Thymus (tissue), 11 donors: ENCODE measurements around the gene GNG13. TPM values are rescaled to one million over a fixed set of nuclear protein-coding genes. Genes with fewer than 3 reads are reported as not detected.
"Not testable (repeated sequence)": the region's sequence is repeated elsewhere in the genome, so short reads cannot be mapped to it uniquely, and the experiment has no call there.

Experiments used
- DNase-seq, 9 donors: peaks; one replicate each; pipeline ENCODE4 v3.0.0-alpha.2; 2013; ENCODE audit warnings: low spot score in 9 of 9, low read depth in 6 of 9, missing footprints in 1 of 9
- H3K27ac ChIP-seq, 2 donors: one replicate each; pipeline ENCODE4 v1.5.1; 2013; ENCODE audit warnings: control low read depth in 1 of 2, low read depth in 1 of 2, low read length in 1 of 2, mild to moderate bottlenecking in 1 of 2, moderate library complexity in 1 of 2
- H3K27me3 ChIP-seq, 2 donors: one replicate each; pipeline ENCODE4 v1.5.1; 2013; ENCODE audit warnings: low read length in 1 of 2; ENCODE audit not compliant: control insufficient read depth in 2 of 2, insufficient read depth in 1 of 2
- H3K36me3 ChIP-seq, 2 donors: one replicate each; pipeline ENCODE4 v1.5.1; 2013; ENCODE audit warnings: low read length in 1 of 2, mild to moderate bottlenecking in 1 of 2, moderate library complexity in 1 of 2; ENCODE audit not compliant: control insufficient read depth in 2 of 2, insufficient read depth in 2 of 2
- H3K4me1 ChIP-seq, 2 donors: one replicate each; pipeline ENCODE4 v1.5.1; 2013; ENCODE audit warnings: low read length in 2 of 2; ENCODE audit not compliant: control insufficient read depth in 2 of 2, insufficient read depth in 2 of 2
- H3K4me3 ChIP-seq, 2 donors: one replicate each; pipeline ENCODE4 v1.5.1; 2013; ENCODE audit warnings: low read length in 2 of 2, control low read depth in 1 of 2, mild to moderate bottlenecking in 1 of 2
- H3K9me3 ChIP-seq, 2 donors: one replicate each; pipeline ENCODE4 v1.5.1; 2013; ENCODE audit warnings: low read length in 1 of 2, mild to moderate bottlenecking in 1 of 2; ENCODE audit not compliant: control insufficient read depth in 2 of 2, insufficient read depth in 1 of 2
- WGBS: extraction: QIAGEN DNeasy Blood & Tissue Kit; methylation state at CpG from one replicate; pipeline ENCODE4 v1.1.7; 2013; 5-methylcytosine and 5-hydroxymethylcytosine counted together
- polyA plus RNA-seq: library from polyadenylated mRNA; stranded (reverse); fragments of 200-250 nt; gene quantifications from one replicate; pipeline ENCODE4 v1.2.3, GENCODE V29; 2013
- total RNA-seq: library from RNA; stranded (reverse); fragments of 120-200 nt; gene quantifications from one replicate; pipeline ENCODE4 v1.2.4, GENCODE V29; 2013
- donor health status: healthy.

The GNG13 gene
- total and polyA plus RNA-seq, 2 donors, result 0.55 TPM; not detected in 1

- Histone ChIP-seq H3K4me3 (no peak overlapping the region), H3K36me3 (peaks cover 0 to 1% of the 10 kb centered on the region in 2 donors), H3K9me3 (no peaks in the 10 kb centered on the region), H3K27me3 (peaks cover 0 to 35% of the 10 kb centered on the region in 2 donors), H3K4me1 (no peaks in the 10 kb centered on the region), H3K27ac (no peak overlapping the region)
- 87% methylated on average over 13 of the region's 13 CpGs for WGBS
- DNase-seq, result no peak
These were observed 21.0 kb downstream of the GNG13 start for GRCh38 chr16:779561-779960.

- 88% methylated on average over 6 of the region's 6 CpGs for whole genome bisulfite sequencing
- DNase-seq, result no peak
- H3K27me3 ChIP-seq, result peaks cover 0 to 35% of the 10 kb centered on the region in 2 donors
- no peak overlapping the region for H3K27ac ChIP-seq
- H3K36me3 ChIP-seq, result no peaks in the 10 kb centered on the region
- H3K4me3 ChIP-seq, result no peak overlapping the region
- no peaks in the 10 kb centered on the region for H3K4me1 ChIP-seq
- no peaks in the 10 kb centered on the region for H3K9me3 ChIP-seq
These were observed 21.5 kb downstream of the GNG13 start for GRCh38 chr16:778909-779527.

DNA sequence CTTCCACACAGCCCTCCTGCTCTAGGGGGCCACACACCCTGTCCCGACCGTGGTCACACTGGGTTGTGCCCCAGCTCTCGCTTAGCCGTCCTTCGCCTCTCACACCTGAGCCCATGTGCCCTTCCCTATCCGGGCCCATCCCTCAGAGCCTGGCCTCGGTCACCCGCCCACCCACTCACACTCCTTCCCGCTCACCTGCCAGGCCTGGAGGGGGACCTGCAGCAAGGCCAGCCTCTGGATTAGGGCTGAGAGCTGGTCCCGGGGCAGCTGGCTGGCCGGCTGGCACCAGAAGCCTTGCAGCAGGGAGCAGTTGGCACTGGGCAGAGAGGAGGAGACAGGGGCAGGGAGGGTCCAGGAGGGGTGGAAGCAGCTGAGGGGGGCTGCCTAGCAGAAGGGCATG lies 22.1 kb downstream of the GNG13 start:
- Histone ChIP-seq H3K36me3 (no peaks in the 10 kb centered on the region), H3K4me3 (no peak overlapping the region), H3K27me3 (peaks cover 0 to 35% of the 10 kb centered on the region in 2 donors), H3K4me1 (no peaks in the 10 kb centered on the region), H3K9me3 (no peaks in the 10 kb centered on the region), H3K27ac (no peak overlapping the region)
- no peak for DNase-seq
- WGBS, result 94% methylated on average over 11 of the region's 11 CpGs

DNA sequence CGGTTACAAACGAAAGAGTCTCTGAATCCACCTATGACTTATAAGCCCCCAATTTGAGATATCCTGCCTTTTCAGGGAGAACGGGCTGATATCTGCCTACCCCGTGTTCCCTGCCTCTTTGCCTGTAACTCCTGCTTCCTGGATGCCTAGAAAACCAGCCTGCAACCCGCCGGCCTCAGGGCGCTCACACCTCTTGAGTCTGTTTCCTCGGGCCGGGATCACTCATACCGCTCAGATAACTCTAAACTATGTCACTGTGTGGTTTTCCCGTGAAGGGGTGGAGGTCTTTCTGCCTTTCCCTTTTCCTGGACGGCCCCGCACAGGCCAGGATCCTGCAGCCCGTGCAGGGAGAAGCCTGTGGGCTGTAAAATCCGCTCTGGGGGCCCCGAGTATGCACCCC lies 22.7 kb downstream of the GNG13 start:
- no peak for DNase-seq
- Histone ChIP-seq H3K4me1 (no peaks in the 10 kb centered on the region), H3K4me3 (no peak overlapping the region), H3K27ac (no peak overlapping the region), H3K27me3 (peaks cover 0 to 32% of the 10 kb centered on the region in 2 donors), H3K9me3 (no peaks in the 10 kb centered on the region), H3K36me3 (no peaks in the 10 kb centered on the region)
- 23% methylated on average over 16 of the region's 16 CpGs for WGBS

DNA sequence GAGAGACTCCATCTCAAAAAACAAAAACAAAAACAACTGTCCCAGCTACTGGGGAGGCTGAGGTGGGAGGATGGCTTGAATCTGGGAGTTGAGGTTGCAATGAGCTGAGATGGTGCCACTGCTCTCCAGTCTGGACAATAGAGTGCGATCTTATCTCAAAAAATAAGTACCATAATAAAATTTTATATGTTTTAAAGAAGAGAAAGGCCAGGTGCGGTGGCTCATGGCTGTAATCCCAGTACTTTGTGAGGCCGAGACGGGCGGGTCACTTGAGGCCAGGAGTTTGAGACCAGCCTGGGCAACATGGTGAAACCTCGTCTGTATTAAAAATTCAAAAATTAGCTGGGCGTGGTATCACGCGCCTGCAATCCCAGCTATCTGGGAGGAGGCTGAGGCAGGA lies 23.7 kb downstream of the GNG13 start:
- 97% methylated on average over 9 of the region's 9 CpGs for WGBS
- Histone ChIP-seq H3K4me1 (no peaks in the 10 kb centered on the region), H3K27ac (no peak overlapping the region), H3K36me3 (no peaks in the 10 kb centered on the region), H3K27me3 (peaks cover 0 to 31% of the 10 kb centered on the region in 2 donors), H3K9me3 (no peaks in the 10 kb centered on the region), H3K4me3 (no peak overlapping the region)
- no peak for DNase-seq

DNA sequence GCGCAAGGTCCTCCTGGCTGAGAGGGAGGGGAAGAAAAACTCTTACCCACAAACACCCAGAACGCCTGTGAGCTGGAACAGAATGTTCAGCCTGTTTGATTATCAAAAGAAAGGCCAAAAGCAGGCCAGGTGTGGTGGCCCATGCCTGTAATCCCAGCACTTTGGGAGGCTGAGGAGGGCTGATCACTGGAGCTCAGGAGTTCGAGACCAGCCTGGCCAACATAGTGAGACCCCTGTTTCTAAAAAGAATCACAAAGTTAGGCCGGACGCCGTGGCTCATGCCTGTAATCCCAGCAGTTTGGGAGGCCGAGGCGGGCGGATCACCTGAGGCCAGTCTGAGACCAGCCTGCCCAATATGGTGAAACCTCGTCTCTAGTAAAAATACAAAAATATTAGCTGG lies 24.2 kb downstream of the GNG13 start:
- peaks cover 0 to 27% of the 10 kb centered on the region in 2 donors for H3K27me3 ChIP-seq
- not testable (repeated sequence) for H3K36me3 ChIP-seq, H3K9me3 ChIP-seq, DNase-seq, H3K4me1 ChIP-seq, H3K27ac ChIP-seq, H3K4me3 ChIP-seq
- WGBS, result 95% methylated on average over 10 of the region's 10 CpGs

DNA sequence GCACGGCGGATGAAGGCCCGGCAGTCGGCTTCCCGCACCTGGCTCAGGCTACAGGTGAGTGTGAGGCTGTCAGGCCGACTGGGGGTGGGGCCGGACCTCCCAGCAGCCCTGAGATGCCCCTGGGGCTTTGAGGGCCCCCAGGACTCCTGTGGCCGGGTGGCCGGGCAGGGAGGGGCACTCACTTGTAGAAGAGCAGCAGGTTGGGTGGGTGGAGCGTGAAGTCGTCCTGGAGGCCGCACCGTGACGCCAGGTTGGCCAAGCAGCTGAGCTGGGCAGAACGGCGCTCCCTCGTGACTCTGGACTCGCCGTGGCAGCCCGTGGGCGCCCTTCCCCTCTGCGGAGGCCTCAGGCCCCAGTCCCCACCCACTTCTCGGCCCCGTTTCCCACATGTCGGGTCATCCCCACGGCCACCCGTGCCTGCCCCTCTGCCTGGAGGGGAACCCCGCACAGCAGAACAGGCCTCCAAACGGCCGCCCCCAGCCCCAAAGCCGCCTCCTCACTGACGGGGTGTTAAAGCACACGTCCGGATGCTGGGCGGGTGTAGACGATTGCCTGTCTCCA lies 25.2 kb downstream of the GNG13 start:
- H3K4me1 ChIP-seq, result no peaks in the 10 kb centered on the region
- H3K27me3 ChIP-seq, result peaks cover 0 to 25% of the 10 kb centered on the region in 2 donors
- no peak for DNase-seq
- H3K27ac ChIP-seq, result no peak overlapping the region
- no peaks in the 10 kb centered on the region for H3K9me3 ChIP-seq
- WGBS, result 91% methylated on average over 36 of the region's 36 CpGs
- no peak overlapping the region for H3K4me3 ChIP-seq
- H3K36me3 ChIP-seq, result no peaks in the 10 kb centered on the region

- Histone ChIP-seq H3K36me3 (no peaks in the 10 kb centered on the region), H3K9me3 (no peaks in the 10 kb centered on the region), H3K27ac (no peak overlapping the region), H3K4me3 (no peak overlapping the region), H3K27me3 (peaks cover 0 to 27% of the 10 kb centered on the region in 2 donors), H3K4me1 (no peaks in the 10 kb centered on the region)
- 94% methylated on average over 46 of the region's 46 CpGs for WGBS
- no peak for DNase-seq
These were observed 26.2 kb downstream of the GNG13 start for GRCh38 chr16:774086-775001.

GRCh38 chr16:772959-773358 lies 27.6 kb downstream of the GNG13 start:
- DNase-seq, result no peak
- Histone ChIP-seq H3K36me3 (no peaks in the 10 kb centered on the region), H3K27ac (no peak overlapping the region), H3K9me3 (no peaks in the 10 kb centered on the region), H3K27me3 (peaks cover 0 to 27% of the 10 kb centered on the region in 2 donors), H3K4me1 (no peaks in the 10 kb centered on the region), H3K4me3 (no peak overlapping the region)
- WGBS, result 96% methylated on average over 18 of the region's 18 CpGs
